NOMO-1 treated with DMSO at 0.1 percent for 48 hours (cell line): Measurements from ENCODE around the gene ARHGEF4.
"Not testable (repeated sequence)": the region's sequence is repeated elsewhere in the genome, so short reads cannot be mapped to it uniquely, and the experiment has no call there.

ENCODE experiments used
- DNase-seq: peaks from one replicate; lab custom pipeline; 2025; ENCODE audit not compliant: unreplicated experiment; lab: John Stamatoyannopoulos, UW

The ARHGEF4 gene

DNA sequence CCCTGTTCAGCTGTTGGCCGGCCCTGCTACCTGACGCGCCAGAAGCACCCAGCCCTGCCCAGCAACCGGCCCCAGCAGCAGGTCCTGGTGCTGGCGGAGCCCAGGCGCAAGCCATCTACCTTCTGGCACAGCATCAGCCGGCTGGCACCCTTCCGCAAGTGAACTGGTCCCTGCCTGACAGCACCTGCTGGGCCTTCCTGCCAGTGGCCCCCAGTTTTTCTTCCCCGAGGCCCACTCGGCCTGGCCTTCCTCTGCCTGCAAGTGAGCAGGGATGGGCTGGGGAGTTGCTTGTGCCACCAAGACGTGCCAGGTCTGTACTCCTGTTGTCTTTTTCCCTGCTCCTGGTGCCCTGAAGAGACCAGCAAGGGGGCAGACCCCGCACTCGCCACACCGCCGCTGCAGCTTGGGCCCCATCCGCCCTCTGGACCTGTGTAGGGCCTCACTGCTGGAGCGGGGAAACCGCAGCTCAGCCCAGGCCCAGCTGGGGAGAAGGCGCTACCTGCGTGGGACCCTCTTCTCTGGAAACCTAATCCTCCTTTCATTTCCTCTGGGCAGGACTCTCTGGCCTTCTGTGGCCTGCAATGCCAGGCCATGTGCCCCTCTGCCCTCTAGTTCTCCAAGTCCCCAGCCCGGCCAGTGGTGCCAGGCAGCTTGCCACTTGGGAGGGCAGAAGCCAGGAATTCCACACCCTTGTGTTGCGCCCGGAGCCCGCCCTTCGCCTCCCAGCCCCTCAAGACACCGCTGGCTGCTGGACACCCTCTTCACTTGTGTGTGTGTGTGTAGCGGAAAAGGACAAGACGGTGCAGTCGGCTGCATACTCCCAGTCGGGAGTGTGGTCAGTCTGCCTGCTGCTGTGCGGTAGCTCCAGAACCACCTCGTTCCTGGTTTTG lies 209.6 kb downstream of the ARHGEF4 start:
- DNase-seq: no peak

GRCh38 chr2:131046918-131047652 lies 210.4 kb downstream of the ARHGEF4 start:
- DNase-seq: no peak

GRCh38 chr2:131047920-131048560 lies 211.3 kb downstream of the ARHGEF4 start:
- DNase-seq: no peak

- no peak for DNase-seq
Observed at GRCh38 chr2:131048641-131049040, 211.9 kb downstream of the ARHGEF4 start.

DNA sequence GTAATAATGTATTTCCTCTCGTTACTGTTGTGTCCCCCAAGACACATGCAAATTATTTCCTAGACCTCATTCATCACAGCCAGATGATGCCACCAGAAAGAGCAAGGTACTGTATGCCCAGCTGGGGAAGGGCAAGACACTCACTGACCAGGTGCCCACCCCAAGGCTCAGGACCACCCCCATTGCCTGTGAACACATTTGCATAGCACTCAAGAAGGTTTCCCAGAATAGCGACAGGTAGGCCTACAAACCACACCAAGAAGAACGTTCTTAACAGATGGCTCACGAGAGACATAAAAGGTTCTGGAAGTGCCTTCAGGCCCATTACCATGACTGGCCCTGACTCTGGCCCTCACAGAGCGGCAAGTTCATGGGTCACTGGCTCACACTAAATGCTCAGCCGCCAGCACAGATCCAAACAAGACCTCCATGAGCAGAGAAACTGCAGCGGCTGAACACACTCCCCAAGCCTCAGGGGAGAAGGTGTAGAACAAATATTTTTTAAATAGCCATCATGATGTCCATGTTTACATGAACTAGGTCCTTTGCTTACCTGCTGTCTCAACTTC lies 212.5 kb downstream of the ARHGEF4 start:
- no peak for DNase-seq

GRCh38 chr2:131050896-131051295 lies 214.2 kb downstream of the ARHGEF4 start:
- DNase-seq: no peak

DNA sequence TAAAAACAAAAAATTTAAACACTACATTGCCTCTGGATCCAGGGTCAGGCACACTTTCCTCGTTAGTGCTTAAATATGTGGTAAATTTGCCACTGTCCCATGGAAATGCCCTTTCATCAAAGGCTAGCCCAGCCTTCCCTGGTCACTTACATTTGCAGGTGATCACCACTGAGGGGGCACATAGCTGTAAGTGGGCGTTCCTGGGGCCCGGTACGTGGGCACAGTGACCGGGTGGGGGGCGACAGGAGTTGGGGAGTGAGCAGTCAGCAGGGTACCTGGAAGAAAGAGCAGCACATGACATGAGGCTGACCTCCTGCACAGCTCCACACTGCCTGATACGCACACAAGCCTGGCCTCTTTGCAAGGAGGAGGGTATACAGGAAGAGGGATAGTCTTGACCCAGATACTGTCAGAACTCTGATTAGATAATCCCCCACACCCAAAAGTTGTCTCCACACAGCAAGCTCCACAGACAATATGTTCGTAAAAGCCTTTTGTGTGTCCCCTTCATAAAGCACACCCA lies 216.1 kb downstream of the ARHGEF4 start:
- no peak for DNase-seq

DNA sequence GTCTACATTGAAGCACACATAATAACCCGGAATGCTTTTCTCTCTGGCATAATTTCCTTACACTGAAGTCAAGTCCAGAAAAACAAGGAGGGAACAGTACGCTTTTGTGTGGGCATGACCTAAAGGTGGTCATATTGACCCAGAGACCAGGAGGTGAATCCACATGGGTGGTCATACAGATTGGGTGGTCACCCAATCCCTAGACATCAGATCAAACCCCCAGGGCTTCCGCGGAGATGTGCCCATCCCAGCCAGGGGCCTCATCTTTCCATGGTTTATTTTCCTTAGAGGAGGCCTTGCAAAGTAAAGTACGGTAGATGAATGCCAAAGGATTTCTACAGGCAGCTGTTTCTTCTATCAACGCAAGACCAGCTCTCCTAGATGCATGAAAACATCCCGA lies 217.8 kb downstream of the ARHGEF4 start:
- no peak for DNase-seq

GRCh38 chr2:131055169-131056065 lies 218.7 kb downstream of the ARHGEF4 start:
- DNase-seq: no peak

- DNase-seq: no peak
Observed at GRCh38 chr2:131056204-131056931, 219.7 kb downstream of the ARHGEF4 start.

DNA sequence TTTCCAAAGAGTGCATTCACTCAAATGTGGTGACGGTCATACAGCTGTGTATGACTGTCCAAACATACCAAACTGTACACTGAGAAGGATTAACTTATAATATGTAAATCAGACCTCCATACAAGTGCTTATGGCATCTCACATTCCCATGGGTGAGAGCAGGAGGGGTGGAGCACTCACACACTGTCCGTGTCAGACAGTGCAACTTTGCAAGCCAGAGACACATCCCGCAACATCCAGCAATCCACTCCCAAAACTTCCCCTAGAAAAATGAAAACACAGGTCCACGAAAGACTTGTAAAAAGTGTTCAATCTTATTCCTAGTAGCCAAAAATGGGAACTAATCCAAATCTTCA lies 220.2 kb downstream of the ARHGEF4 start:
- DNase-seq: no peak

DNA sequence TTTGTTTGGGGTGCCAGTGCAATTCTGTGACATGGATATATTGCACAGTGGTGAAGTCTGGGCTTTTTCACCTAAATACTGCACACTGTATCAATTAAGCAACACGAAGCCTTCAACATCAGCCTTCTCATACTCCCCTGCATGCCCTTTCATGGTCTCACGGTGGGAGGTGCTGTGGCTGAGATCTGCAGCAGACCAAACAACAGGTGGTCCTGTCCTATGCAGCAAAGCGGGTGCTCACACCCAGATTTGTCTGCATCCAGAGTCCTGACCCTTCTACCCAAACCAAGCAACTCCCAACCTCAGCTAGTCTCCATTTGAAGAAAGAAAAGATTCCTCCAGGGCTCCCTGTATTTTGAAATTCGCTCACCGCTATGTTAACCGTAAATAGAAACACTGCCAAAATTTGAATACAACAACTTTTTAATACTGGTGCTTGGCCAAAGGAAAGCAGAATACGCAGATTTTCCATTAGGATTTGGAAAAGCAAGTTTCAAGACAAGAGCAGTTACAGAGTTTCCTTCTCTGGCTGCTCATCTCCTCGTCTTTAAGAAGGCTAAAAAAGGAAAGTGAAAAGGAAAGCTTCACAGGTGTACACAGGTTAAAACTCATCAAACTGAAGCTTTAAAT lies 221.6 kb downstream of the ARHGEF4 start:
- no peak for DNase-seq

- DNase-seq: no peak
Observed at GRCh38 chr2:131058920-131059319, 222.2 kb downstream of the ARHGEF4 start.

DNA sequence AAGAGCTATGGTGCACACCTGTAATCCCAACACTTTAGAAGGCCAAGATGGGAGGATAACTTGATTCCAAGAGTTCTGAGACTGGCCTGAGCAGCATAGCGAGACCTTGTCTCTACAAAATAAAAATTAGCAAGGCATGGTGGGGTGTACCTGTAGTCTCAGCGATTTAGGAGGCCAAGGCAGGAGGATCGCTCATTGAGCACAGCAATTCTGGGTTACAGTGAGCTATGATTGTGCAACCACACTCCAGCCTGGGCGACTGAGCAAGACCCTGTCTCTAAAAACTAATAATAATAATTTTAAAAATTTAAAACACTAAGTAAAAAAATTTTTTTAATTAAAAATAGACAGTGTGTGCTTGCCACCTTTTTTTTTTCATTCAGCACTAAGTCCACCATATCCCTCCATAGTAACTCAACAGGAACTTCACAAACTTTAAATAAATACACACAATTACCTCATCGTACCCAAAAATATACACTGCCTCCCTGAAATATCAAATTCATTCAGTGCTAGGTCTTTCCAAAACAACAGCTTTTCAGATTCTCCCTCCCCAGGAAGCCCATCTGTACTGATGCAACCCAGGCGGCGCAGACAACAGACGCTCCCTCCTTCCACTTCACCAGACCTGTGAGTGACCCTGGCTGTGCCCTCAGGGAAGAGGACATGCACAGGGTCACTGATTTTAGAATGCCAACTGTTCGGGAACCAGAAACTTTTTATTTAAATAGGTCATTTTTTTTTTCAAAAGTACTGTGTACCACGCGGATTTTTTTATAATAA lies 227.0 kb downstream of the ARHGEF4 start:
- DNase-seq: no peak

GRCh38 chr2:131064589-131065512 lies 228.1 kb downstream of the ARHGEF4 start:
- DNase-seq: no peak

DNA sequence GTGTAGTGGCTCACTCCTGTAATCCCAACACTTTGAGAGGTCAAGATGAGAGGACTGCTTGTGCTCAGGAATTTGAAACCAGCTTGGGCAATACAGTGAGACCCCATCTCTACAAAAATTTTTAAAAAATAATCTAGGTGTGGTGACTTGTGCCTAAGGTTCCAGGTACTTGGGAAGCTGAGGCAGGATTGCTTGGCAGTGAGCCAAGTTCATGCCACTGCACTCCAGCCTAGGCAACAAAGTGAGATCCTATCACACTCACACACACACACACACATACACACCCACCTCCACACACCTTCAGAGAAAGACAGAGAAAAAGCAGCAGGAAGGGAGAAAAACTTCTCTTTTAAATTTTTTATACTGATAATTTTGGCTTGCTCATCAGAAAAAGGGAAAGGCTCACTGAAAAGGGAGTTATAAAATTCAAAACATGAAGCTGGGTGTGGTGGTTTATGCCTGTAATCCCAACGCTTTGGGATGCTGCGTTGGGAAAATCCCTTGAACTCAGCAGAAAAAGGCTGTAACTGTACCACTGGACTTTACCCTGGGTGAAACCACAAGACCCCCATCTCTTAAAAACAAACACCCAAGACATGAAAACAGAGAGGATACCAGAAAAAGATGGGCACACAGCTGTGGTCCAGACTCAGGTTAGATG lies 230.9 kb downstream of the ARHGEF4 start:
- no peak for DNase-seq

GRCh38 chr2:131068172-131068571 lies 231.5 kb downstream of the ARHGEF4 start:
- not testable (repeated sequence) for DNase-seq
